MG63 (cell line): ENCODE data around the gene FCGR2B. TPM values are rescaled to one million over a fixed set of nuclear protein-coding genes. Genes with fewer than 3 reads are reported as not detected.
"Not testable (repeated sequence)": the region's sequence is repeated elsewhere in the genome, so short reads cannot be mapped to it uniquely, and the experiment has no call there.

Experiments used
- DNase-seq: peaks from one replicate; pipeline ENCODE4 v3.0.0-alpha.2; 2020
- H3K27me3 ChIP-seq: fragments of 250-450 bp; sonication (Bioruptor Pico); 2 replicates; pipeline ENCODE4 v1.5.1; 2020; ENCODE audit warnings: mild to moderate bottlenecking, moderate library complexity
- H3K36me3 ChIP-seq: fragments of 250-450 bp; sonication (Bioruptor Pico); 2 replicates; pipeline ENCODE4 v1.5.1; 2020; ENCODE audit warnings: mild to moderate bottlenecking, moderate library complexity
- H3K4me3 ChIP-seq: fragments of 250-450 bp; sonication (Bioruptor Pico); 2 replicates; pipeline ENCODE4 v1.5.1; 2020; ENCODE audit warnings: mild to moderate bottlenecking, moderate library complexity
- H3K9me3 ChIP-seq: fragments of 250-450 bp; sonication (Bioruptor Pico); 2 replicates; pipeline ENCODE4 v1.5.1; 2020; ENCODE audit warnings: mild to moderate bottlenecking, moderate library complexity
- total RNA-seq: library from RNA; depleted of rRNA; stranded (reverse); fragments of >200 nt; shearing (Covaris generic); gene quantifications from 2 replicates; pipeline ENCODE4 v1.2.3, GENCODE V29; 2014; ENCODE audit warnings: low replicate concordance; rRNA removed

FCGR2B gene
- total RNA-seq, 1 experiment from 2014 or later = not detected

DNA sequence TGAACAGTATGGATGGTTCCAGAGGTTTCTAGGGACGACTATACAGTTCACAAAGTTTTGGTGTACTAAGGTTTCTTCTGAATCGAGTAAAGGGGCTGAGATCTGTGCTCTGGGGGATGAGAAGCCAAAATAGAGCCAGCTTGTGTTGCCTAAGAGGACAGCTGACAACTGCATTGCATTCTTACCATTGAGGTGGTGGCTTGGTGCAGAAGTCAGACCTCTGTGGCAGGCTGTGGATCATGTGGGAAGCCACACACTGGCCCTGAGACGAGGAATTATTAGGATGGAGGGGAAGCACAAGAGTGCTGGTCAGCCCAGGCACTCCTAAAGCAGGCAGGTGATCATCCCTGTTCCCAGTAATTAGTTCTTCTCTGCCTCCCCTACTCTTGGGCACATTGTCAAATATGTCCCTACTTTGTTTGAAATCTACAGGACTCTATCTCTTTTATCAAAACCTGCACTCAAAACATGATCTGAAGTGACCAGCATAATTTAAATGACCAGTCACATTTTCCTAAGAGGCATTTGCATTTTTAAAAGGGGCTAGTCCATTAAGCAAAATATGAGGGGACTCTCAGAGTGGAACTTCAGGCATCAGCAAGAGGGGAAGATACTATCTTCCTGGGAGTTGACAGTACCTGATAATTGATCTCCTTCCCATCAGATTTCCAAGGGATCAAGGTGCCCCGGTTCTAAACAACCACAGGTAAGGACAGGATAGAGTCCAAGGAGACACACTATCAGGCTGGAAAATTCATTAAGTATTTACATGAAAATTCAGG is 58.2 kb downstream of the FCGR2B start, which contains the start of gene FCRLB:
Gene FCRLB (plus strand): TSS at position 589 of the 782 bp plus-strand sequence. CDS start 1,129 bp downstream, outside the sequence.
- DNase-seq = no peak
- Histone ChIP-seq H3K9me3 (no peaks in the 10 kb centered on the region), H3K27me3 (no peaks in the 10 kb centered on the region), H3K36me3 (no peaks in the 10 kb centered on the region), H3K4me3 (no peak within 1 kb of the TSS)

DNA sequence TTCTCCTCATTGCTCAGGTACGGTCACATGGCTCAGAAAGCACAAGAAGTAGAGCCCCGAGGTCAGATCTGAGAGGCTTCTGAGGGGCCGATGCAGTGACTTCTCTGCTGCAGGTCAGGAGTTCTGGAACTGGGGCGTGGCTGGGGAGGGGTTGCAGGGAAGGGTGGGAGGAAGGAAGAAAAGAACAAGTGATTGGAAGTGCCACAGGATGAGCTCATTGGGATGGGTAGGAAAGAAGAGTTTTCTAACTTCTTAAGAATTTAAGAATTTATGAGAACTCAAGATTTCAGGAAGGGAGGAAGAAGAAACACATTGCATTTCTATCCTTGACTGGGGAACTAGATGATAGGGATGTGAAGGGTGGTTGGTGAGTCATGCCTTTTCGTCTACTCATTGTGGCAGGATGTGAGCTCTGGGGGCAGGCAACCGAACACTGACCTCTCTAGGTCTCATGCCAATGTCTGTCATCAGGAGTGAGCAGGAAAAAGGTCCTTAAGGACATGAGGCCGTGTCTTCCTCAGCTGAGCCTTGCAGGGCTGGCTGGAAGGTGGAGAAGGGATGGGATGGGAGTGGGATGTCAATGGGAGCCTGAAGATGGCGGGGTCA is 58.9 kb downstream of the FCGR2B start:
- peak; percentile 78 for DNase-seq
- no peak overlapping the region for H3K4me3 ChIP-seq
- H3K36me3 ChIP-seq = no peaks in the 10 kb centered on the region
- H3K27me3 ChIP-seq = no peaks in the 10 kb centered on the region
- no peaks in the 10 kb centered on the region for H3K9me3 ChIP-seq

DNA sequence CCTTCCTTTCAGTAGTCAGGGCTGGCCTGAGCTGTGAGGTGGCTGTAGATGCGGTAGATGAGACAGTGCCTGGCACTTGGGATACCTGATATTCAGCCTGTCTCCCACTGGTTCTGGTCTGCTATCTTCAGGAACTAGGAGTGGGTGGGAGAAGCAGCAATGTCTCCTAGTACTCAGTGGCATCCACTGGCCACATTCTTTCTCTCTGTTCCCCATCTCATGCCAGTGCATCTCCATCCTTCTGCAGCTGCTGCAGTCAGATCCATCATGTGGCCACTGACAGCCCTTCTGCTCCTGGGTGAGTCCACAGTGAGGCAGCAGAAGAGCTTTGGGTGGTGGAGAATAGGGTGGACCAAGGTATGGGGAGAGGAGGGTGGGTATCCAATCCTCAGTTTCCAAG is 59.5 kb downstream of the FCGR2B start:
- no peak overlapping the region for H3K4me3 ChIP-seq
- no peaks in the 10 kb centered on the region for H3K36me3 ChIP-seq
- no peaks in the 10 kb centered on the region for H3K9me3 ChIP-seq
- no peak for DNase-seq
- no peaks in the 10 kb centered on the region for H3K27me3 ChIP-seq

DNA sequence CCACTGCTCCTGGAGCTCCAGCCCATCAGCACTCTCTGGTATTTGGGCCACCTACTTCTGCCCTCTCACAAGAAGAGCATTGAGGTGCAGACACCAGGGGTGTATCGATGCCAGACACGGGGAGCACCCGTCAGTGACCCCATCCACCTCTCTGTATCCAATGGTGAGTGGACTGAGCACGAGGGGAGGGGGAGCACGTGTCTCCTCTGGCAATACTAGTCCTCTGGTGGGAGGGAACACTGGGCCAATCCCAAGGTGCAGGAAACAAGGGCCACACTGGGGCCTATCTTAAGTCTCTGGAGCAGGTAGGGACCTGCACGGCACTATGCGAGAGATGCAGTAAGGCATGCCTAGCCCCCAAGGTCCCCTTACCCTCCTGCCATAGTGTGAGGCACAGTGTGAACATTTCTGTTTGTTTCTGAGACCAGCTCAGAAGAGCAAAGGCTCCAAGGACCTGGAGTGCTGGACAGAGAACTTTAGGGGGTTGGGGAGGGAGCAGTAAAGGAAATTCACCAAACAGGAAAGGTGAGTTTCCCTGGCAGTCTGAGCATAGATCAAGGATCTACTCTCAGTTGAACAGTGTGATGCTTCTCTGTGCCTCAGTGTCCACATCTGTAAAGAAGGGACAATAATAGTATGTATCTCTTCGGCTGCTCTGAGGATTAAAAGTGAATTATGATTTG is 60.7 kb downstream of the FCGR2B start:
- H3K27me3 ChIP-seq = no peaks in the 10 kb centered on the region
- H3K4me3 ChIP-seq = no peak overlapping the region
- H3K36me3 ChIP-seq = no peaks in the 10 kb centered on the region
- H3K9me3 ChIP-seq = no peaks in the 10 kb centered on the region
- no peak for DNase-seq

DNA sequence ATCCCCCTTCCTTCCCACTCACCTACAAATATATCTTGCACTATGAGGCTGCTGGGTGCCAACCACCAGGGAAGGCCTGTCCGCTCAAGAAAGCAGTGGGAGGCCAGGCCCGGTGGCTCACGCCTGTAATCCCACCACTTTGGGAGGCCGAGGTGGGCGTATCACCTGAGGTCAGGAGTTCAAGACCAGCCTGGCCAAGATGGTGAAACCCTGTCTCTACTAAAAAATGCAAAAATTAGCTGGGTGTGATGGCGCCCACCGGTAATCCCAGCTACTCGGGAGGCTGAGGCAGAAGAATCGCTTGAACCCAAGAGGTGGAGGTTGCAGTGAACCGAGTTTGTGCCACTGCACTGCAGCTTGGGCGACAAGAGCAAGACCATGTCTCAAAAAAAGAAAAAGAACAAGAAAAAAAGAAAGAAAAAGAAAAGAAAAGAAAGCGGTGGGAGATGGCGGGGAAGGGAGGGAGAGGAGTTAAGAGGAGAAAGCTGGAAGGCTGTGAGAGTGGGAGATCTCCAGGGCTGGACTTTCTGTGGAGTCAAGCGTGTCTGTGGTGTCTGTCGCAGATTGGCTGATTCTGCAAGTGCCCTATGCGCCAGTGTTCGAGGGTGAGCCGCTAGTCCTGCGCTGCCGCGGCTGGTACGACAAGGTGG is 62.4 kb downstream of the FCGR2B start:
- H3K36me3 ChIP-seq, DNase-seq, H3K27me3 ChIP-seq, H3K9me3 ChIP-seq: not testable (repeated sequence)
- H3K4me3 ChIP-seq = peak overlapping the region; percentile 90

DNA sequence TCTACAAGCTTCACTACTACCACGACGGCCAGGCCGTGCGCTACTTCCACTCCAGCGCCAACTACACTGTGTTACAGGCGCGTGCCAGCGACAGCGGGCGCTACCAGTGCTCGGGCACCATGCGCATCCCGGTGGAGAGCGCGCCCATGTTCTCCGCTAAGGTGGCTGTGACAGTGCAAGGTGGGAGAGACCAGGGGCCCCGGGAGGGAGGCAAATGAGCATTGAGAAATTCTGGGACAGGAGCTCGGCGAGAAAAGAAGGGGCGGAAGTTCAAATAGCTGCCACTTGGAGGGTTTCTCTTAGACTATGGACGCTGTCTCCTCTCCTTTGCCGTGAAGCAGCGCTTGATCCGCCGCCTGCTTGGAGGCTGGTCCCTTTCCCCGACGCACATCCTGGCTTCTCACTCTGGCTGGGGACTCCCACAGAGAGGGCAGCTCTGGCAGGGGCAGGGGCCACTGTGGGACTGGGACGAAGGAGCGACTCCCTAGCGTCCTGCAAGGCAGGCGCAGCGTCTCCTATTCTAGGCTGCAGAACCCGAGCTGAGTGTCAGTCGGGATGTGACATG is 63.0 kb downstream of the FCGR2B start:
- Histone ChIP-seq H3K27me3 (no peaks in the 10 kb centered on the region), H3K9me3 (no peaks in the 10 kb centered on the region), H3K4me3 (peak overlapping the region; percentile 90), H3K36me3 (no peaks in the 10 kb centered on the region)
- DNase-seq = peak; percentile 56

DNA sequence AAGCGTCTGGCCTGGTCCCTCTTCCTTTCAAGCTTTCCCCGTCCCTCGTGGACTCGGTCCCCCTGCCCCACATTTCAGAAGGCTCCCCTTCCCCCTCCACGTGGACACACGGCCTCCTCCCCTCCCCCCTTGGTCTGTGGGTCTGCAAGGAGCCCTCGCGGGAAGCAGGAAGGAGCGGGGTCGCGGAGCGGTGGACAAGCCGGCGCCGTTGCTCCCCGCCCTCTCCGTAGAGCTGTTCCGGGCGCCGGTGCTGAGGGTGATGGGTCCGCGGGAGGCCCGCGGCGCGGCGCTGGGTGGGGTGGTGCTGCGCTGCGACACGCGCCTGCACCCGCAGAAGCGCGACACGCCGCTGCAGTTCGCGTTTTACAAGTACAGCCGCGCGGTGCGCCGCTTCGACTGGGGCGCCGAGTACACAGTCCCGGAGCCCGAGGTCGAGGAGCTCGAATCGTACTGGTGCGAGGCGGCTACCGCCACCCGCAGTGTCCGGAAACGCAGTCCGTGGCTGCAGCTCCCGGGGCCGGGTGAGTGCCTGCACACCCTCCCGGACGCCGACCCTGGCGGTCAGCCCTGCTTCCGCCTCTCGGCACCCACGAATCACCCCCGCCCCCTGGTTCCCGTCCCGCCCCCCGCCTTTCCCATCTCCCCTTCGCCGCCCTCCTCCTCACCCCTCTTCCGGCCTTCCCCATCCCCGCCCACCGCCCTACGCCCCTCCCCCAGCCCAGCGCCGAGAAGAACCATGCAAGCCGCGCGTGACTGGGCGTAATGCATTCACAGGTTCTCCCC is 63.7 kb downstream of the FCGR2B start:
- peak; percentile 91 for DNase-seq
- H3K4me3 ChIP-seq = peak overlapping the region; percentile 90

DNA sequence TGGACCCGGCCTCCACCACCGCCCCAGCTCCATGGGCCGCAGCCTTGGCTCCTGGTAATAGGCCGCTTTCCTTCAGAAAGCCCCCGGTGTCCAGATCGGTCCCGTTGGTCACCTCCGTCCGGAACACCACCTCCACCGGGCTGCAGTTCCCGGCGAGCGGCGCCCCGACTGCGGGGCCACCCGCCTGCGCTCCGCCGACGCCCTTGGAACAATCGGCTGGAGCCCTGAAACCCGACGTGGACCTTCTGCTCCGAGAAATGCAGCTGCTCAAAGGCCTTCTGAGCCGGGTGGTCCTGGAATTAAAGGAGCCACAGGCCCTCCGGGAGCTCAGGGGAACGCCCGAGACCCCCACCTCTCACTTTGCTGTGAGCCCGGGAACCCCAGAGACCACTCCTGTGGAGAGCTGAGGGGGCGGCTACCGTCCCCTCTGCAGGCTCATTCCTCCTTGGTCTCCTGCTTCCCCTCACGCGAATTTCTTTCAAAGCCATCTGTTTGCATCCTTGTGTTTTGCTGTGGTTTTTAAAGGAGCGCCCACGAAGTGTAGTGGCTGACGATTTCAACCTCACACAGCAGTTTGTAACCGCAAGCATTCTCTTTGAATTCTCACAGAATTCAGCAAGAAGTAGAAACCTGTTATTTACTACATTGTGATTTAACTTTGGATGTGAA is 64.4 kb downstream of the FCGR2B start:
- no peak for DNase-seq
- H3K27me3 ChIP-seq = no peaks in the 10 kb centered on the region
- H3K9me3 ChIP-seq = no peaks in the 10 kb centered on the region
- H3K36me3 ChIP-seq = no peaks in the 10 kb centered on the region
- peak overlapping the region; percentile 90 for H3K4me3 ChIP-seq

More for the DNA sequence above, 63.7 kb downstream of the FCGR2B start:
- Histone ChIP-seq H3K27me3 (no peaks in the 10 kb centered on the region), H3K36me3 (no peaks in the 10 kb centered on the region), H3K9me3 (no peaks in the 10 kb centered on the region)

Other genes starting within 250 kb of the FCGR2B start
- 2.3 TPM in 1 of 2 replicates, not detected in the other for gene FCGR2A, start 157.7 kb upstream of the FCGR2B start, total RNA-seq
- 1.1 and 1.9 TPM in 2 replicates for gene HSPA6, start 138.6 kb upstream of the FCGR2B start, total RNA-seq
- not detected in 2 replicates for gene FCGR3A, start 113.3 kb upstream of the FCGR2B start, total RNA-seq
- gene FCGR3B, start 32.0 kb upstream of the FCGR2B start, total RNA-seq = not detected in 2 replicates
- gene FCRLA, start 44.1 kb downstream of the FCGR2B start, total RNA-seq = 2.2 TPM in 1 of 2 replicates, not detected in the other
- 0.47 and 3.1 TPM in 2 replicates for gene FCRLB, start 58.4 kb downstream of the FCGR2B start, total RNA-seq
- gene DUSP12, start 86.6 kb downstream of the FCGR2B start, total RNA-seq = 64.9 and 126 TPM in 2 replicates
- 17.2 and 19.4 TPM in 2 replicates for gene ATF6, start 103.2 kb downstream of the FCGR2B start, total RNA-seq